Ureter (tissue), 1 donor: Measurements from ENCODE around the gene SLC2A1. TPM values are rescaled to one million over a fixed set of nuclear protein-coding genes. Genes with fewer than 3 reads are reported as not detected.

Experiments
- DNase-seq: peaks from one replicate; pipeline ENCODE4 v3.0.0-alpha.2; 2020; ENCODE audit warnings: low spot score
- total RNA-seq: library from RNA; stranded (reverse); gene quantifications from one replicate; pipeline ENCODE4 v1.2.4, GENCODE V29; 2023
- donor health status: DM: yes; HTN: yes; CAD: no.

Gene SLC2A1
- total RNA-seq, 1 donor from 2014 or later, result 246 TPM

- DNase-seq, result no peak
These were observed 21.5 kb upstream of the SLC2A1 start for GRCh38 chr1:42979896-42980800.

GRCh38 chr1:42979036-42979430, 20.4 kb upstream of the SLC2A1 start:
- DNase-seq, result no peak

- DNase-seq, result no peak
These were observed 19.8 kb upstream of the SLC2A1 start for GRCh38 chr1:42978317-42979035.

GRCh38 chr1:42977653-42978052, 19.0 kb upstream of the SLC2A1 start:
- no peak for DNase-seq

- no peak for DNase-seq
These were observed 17.0 kb upstream of the SLC2A1 start for GRCh38 chr1:42975561-42976225.

DNA sequence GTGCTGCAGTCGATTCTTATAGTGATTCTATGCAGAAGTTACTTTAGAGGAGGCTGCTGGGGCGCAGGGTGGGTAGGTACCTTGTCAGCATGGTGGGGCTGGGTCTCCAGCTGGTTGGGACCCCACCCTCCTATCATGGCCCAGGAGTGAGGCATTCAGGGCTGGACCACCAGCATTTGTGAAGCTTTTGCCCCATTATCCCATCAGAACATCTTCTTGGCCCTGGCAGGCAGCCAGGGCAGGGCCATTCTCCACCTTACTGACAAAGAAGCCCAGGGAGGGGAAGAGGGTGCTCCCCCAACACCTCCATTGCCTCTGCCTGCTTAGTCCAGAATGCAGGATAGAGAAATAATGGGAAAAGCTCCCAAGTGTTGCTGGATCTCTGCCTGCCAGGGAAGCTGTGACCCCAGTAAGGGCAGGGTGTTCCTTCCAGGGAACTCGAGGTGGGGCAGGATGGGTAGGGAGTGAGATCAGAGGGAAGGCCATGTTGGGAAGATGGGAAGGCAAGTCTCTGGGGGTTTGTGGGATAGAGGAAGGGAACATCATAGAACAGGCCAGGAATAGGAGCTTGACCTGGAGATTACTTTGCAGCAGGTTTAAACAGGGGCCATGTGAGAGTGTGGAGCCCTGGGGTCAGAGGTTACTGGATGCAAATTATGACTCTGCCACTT, 16.2 kb upstream of the SLC2A1 start:
- DNase-seq, result no peak

GRCh38 chr1:42973799-42974198, 15.1 kb upstream of the SLC2A1 start:
- no peak for DNase-seq

DNA sequence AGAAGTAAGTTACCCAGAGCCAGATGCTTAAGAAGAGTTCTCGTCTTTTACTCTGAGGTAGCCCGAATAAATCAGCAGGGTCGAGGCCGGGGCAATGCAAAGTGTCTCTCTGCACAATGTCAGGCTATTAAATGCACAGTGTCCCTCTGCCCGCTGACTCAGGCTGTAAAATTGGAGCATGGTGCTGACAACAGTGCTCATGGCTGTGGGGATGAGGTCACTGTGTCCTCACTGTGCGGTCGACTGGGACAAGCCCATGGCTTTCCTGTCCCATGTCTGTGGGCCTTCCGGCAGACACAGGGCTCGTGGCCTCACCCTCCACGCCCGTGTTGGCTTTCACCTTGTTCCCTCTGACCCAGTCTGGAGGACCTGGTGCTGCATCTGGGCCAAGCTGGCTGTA, 14.6 kb upstream of the SLC2A1 start:
- no peak for DNase-seq

GRCh38 chr1:42971841-42972291, 13.2 kb upstream of the SLC2A1 start:
- no peak for DNase-seq

GRCh38 chr1:42970143-42970542, 11.5 kb upstream of the SLC2A1 start:
- DNase-seq, result no peak

DNA sequence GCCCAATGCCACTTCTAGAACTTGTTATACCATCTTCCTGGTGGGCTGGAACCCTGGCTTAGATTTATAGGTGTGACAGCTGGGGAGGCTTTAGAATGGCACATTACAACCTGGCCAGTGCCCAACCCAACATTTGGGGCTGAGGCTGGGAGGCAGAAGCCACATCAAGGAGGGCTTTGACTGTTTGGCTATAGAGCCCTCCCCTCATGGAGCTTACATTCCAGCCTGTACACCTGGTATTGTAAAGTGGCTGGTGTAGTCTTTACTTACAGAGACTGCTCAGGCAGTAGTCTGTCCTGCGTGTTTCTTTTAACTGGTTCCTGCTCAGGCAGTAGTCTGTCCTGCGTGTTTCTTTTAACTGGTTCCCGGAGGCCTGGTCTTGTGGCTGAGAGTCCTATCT, 10.0 kb upstream of the SLC2A1 start:
- no peak for DNase-seq

DNA sequence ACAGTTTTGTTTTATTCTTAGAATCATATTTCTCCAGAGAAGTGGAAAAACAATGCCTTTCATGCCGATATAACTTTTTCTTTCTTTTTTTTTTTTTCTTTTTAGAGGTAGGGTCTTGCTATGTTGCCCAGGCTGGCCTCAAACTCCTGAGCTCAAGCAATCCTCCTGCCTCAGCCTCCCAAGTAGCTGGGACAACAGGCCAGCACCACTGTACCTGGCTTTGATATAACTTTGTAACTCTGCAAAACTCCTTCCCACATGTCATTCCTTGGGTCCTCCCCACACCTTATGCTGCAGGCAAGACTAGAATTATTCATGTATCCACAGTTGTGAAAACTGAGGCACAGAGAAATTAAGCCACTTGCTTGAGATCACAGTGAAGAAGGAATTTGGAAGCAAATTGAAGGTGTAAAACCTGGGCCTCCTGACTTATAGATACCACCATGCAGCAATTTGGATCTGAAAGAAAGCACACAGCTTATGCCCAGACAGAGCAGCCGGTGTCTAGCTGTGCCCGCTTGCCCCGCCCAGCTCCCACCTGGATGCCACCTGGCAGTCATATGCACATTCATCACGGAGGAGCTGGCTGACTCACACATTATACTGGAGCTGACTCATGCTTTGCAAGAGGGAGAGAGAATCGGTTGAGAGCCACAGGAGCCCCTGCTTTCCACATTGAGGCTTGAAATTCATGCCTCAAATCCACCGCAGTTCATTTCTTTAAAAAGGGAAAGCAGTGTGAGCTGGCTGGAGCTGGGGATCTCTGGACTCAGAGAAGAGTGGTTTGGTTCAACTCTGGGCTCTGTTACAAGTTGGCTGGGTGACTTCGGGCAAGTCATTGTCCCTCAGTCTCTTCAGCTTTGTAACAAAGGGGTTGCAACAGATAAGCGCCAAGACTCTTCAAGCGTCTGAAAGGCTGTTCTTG, 8.3 kb upstream of the SLC2A1 start:
- DNase-seq, result peak; percentile 78

- no peak for DNase-seq
These were observed 6.7 kb upstream of the SLC2A1 start for GRCh38 chr1:42965378-42965777.

- DNase-seq, result no peak
These were observed 5.6 kb upstream of the SLC2A1 start for GRCh38 chr1:42964044-42964812.

GRCh38 chr1:42963378-42964043, 4.8 kb upstream of the SLC2A1 start:
- DNase-seq, result no peak

GRCh38 chr1:42962641-42963377, 4.1 kb upstream of the SLC2A1 start:
- DNase-seq, result peak; percentile 87

DNA sequence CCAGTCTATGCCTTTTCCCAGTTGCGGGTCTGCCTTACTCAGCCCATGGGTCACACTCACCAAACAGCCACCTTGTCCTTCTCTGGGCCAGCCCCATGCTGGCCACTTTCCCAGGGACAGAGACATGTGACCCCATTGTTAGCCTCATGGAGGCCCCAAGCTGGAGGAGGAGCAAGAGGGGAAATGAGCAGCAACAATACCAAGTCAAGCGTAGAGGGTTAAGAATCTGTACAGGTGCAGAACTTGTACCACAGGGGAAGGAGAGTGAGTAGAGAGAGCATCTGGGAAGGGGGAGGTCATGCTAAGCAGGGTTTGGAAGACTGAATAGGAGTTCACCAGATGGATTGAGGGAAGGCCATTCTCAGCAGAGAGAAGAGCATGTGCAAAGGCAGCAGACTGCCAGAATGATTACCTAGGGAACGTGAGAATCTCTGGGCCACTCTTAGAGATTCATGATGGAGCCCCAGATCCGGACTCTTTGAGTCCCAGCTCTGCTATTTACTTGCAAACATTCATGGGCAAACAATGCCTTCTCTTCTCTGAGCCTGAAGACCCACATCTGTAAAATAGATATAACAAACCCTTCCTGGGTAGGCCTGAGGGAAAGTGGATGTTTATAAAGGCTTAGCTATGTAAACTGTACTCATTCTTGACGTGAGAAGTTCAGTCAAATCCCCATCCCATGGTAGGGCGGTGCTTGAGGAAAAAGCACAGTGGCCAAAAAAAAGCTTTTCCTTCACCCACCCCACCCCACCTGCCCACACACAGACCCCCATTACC, 2.8 kb upstream of the SLC2A1 start:
- no peak for DNase-seq
